NAMALWA (cell line): ENCODE data around the gene PDE8B.

Experiments
- DNase-seq: peaks from one replicate; pipeline ENCODE4 v3.0.0-alpha.2; 2015; ENCODE audit warnings: low spot score

Gene PDE8B

GRCh38 chr5:77230727-77231470 lies 20.4 kb downstream of the PDE8B start:
- DNase-seq: peak; percentile 49

- DNase-seq: peak; percentile 1
Measured at GRCh38 chr5:77231471-77232138, 21.1 kb downstream of the PDE8B start.

GRCh38 chr5:77232574-77233358 lies 22.3 kb downstream of the PDE8B start:
- no peak for DNase-seq

DNA sequence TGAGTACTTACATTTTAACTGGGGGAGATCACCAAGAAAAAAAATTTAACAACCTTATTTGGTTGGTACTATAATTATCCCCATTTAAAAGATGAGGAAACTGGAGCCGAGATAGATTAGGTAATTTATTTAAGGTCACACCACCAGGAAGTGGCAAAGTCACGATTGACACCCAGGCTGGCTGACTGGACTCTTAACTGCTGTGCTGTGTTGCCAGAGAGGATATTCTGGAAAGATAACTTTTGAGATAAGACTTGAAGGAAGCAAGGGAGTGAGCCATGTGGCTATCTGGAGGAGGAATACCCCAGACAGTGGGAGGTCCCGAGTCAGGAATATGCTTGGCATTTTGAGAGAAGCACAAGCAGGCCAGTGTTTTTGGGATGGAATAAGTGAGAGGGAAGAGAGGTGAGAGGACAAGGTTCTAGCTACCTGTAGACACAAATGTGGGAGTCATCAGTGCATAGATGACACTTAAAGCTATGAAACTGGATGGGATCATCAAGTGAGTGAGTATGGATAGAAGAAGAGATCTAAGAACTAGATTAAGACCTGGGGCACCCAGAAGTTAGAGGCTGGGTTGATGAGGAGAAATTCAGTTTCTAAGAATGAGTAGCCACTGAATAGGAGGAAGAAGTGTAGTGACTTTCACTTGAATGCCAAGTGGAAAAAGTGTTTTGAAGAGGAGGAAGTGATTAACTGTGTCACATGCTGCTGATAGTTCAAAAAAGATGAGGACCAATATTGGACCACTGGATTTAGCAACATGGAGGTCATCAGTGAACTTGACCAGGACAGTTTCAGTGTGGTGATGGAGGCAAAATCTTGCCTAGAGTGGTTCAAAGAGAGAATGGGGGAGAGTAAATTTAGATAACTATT lies 25.6 kb downstream of the PDE8B start:
- DNase-seq: no peak

DNA sequence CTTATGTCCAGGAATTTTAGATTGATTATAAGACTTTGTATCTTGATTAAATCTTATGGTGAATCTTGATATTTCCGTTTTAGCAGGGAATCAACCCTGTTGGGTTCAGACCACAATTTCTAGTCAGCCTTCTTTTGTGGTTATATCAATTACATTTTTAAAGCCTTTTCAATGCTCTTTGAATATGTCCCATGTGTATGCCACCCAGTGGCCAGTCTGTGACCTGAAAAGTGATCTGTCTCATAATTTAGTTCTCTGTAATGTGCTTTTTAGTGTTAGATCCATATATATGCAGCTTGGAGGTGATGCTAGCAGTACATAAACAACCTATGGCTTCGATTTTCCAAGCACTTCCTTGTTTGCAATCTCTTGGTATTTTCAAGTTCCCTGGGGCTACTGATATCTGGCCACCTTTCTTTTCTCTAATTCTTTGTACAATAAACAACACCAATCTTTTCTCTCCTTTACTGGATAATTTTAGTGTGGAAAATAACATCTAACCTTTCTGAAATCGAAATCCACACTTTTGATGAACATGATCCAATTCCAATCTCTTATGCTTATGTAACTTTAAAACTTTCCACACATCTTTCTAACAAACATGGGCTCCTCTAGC lies 28.8 kb downstream of the PDE8B start:
- peak; percentile 57 for DNase-seq

GRCh38 chr5:77241444-77241843 lies 31.0 kb downstream of the PDE8B start:
- no peak for DNase-seq

GRCh38 chr5:77249475-77249874 lies 39.0 kb downstream of the PDE8B start:
- DNase-seq: no peak

GRCh38 chr5:77250021-77250420 lies 39.5 kb downstream of the PDE8B start:
- no peak for DNase-seq

GRCh38 chr5:77251921-77252320 lies 41.4 kb downstream of the PDE8B start:
- no peak for DNase-seq

DNA sequence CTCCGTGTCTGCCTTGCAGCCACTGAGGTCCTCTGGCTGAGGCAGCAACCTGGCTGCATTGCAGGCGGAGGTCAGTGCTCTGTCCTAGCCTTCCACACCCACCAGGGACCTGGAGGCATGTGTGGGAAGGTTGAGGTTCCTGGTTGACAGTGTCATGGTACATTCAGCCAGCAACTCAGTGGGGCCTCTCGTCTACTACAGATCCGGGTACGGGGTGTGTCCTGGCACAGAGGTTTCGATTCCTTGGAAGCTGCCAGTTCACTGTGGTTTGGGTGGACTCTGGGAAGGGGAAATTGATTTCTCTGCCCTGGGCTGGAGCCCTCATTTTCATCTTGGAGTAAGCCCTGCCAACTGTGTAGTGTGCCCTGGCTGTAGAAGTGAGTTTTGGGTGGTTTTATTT lies 45.1 kb downstream of the PDE8B start:
- no peak for DNase-seq

- peak; percentile 3 for DNase-seq
Measured at GRCh38 chr5:77256406-77256805, 45.9 kb downstream of the PDE8B start.

DNA sequence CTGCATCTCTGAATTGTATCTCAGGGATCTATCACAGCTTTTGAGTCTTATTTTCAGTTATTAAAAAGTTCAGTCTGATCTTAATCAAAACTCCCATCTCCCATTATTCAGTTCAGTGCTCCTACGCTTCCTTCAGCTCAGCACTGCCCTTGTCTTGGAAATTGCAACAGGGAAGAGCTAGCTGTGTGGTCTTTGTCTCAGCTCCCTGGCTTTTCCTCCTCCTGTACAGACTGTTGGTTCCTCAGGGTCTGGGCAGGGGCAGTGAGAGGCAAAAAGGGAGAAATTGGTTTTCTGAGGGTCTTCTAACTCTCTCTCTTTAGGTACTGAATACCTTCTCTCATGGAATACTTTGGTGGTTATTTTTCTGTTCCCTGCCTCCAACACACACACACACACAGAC lies 48.2 kb downstream of the PDE8B start:
- no peak for DNase-seq

- no peak for DNase-seq
Measured at GRCh38 chr5:77259476-77259875, 49.0 kb downstream of the PDE8B start.

DNA sequence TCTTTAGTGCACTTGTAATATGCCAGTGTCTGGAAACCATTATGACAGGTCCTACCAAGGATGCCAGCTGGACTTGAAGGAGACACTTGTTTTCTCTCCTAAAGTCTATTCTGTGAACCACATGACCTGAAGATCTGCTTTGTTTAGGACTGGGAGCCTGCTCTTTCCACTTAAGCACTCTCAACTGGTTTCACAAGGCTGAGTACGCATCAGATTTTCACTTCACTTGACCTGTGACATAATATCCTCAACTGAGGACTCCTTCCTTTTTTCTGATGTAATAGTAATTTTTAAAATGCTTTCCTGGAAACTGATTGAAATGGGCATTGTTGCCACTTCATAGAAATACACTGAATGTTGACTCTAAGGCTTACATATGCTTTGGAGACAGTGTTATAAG lies 52.2 kb downstream of the PDE8B start:
- no peak for DNase-seq

DNA sequence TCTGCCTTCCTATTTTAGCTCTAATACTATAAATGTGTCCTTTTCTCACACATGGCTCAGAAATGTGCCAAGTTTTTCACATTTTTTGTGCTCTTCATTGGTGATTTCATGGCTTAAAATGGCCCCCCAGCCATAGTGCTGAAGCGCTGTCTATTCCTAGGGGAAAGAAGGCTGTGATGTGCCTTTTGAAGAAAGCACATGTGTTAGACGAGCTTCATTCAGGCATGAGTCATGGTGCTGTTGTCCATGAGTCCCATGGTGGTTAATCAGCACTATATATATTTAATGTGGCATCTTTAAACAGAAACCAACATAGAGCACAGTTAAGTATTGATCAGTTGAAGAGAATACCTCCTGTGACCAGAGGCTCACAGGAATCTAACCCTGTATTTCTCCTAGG lies 55.8 kb downstream of the PDE8B start:
- DNase-seq: no peak

DNA sequence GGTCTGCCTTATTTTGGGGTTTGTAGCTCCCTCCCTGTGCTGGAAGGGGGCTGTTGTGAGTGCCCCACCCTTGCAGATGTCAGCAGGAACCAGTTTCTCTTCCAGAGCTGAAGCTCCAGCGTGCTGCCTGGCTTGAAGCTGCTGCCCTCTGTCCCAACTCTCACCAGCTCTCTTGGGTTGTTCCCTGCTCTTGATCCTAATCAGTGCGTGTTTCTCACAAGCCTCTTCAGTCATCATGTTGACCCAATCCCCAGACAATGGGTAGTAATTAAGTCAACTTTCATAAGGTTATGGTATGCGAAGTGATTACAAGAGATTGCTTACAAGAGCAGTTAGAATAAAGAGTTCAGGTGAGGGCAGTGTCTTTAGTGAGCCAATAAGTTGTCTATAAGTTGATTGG lies 57.0 kb downstream of the PDE8B start:
- DNase-seq: no peak

GRCh38 chr5:77272206-77272605 lies 61.7 kb downstream of the PDE8B start:
- no peak for DNase-seq

DNA sequence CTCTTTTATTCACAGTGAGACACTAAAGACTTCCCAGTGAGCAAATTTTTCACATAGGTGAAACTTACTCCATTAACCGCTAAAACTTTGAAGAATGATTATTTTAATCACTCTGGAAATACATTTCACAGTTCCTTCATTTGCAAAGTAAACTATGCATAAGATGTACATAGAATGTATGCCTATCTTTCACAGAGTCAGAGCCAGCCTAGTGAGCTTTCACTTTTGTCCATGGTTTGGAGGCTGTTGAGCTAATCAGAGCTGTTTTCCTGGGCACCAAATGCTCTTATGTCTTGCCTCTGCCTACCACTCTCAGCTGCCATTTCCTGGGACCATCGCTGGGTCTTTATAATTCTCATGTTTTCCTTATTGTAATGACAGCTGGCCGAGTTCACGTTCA lies 67.3 kb downstream of the PDE8B start:
- no peak for DNase-seq

- DNase-seq: no peak
Measured at GRCh38 chr5:77280036-77280435, 69.6 kb downstream of the PDE8B start.

DNA sequence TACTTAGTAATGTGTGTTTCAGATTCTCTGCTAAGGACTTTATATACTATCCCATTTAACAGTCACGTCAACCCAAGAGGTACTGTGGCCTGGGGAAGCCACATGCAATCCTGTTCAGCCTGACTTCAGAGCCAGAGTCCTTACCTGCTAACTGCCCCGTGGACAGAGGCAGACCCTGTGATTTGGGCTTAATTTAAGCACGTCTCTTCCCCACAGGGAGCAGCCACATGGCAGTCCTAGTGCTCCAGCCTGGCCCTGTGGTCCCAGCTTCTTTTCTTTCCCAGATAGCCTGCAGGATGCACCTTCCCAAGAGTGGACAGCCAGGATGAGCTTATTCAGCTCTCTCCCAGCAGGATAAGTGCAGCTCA lies 71.5 kb downstream of the PDE8B start:
- DNase-seq: no peak

DNA sequence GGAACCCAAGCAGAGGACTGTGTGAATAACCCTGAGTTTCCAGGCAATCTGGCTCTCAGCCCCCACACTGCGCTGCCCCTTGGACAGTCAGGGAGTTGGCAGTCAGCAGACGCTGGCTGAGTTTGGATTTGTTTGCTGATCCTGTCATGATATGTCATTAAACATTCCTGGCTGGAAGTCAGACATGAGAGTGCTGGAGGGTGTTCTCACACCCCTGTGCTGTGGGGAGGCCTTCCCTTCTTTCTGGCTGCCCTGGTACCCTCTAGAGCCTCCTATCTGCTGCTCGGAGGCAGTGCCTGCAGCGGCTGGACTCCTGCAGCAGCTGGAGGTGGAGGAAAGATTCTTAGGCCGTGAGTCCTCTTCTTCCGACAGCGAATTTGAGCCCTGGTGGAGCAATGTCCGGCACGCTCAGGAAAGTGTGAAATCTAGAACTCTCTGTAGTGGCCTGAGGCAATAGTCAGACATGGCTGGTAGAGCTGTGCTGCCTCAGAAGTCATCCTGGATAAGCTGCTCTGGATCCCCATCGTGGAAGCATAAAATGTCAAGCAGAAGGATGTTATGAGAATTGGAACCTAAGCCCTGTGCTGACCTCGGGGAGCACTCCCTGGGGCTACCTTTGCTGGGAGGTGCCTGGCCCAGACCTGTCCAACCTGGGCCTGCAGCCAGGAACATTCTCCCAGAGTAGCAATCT lies 72.0 kb downstream of the PDE8B start:
- no peak for DNase-seq
